H1 (cell line): ENCODE results near the gene TBC1D19. TPM values are rescaled to one million over a fixed set of nuclear protein-coding genes. Genes with fewer than 3 reads are reported as not detected.

Experiments used
- CTCF ChIA-PET: fragments of 300-600 bp; sonication (Branson Sonifier 250); formaldehyde crosslinking; loops from one replicate; lab custom pipeline; 2021; ENCODE audit not compliant: partially characterized antibody; lab: Charles Lee
- POLR2A ChIA-PET: fragments of 300-600 bp; sonication (Branson Sonifier 250); formaldehyde crosslinking; loops from one replicate; lab custom pipeline; 2021; ENCODE audit warnings: inconsistent platforms; ENCODE audit not compliant: partially characterized antibody; lab: Charles Lee
- DNase-seq, 2 experiments: peaks; one replicate each; pipeline versions ENCODE4 v3.0.0 to v3.0.0-alpha.2; 2010 to 2022; ENCODE audit warnings: low spot score in 2 of 2, low read depth in 1 of 2, mixed read lengths in 1 of 2
- FAIRE-seq: peaks from 2 replicates; lab custom pipeline; 2011; peaks lifted over from hg19 to GRCh38; lab: Jason Lieb, UNC
- H2AFZ ChIP-seq: 2 replicates; pipeline ENCODE4 v1.8.1; 2012; ENCODE audit warnings: low read length, inconsistent platforms
- H2AK5ac ChIP-seq: 2 replicates; pipeline ENCODE4 v1.6.1; 2013; ENCODE audit warnings: low read depth, low read length
- H2BK120ac ChIP-seq: replicated peaks from 2 replicates; pipeline ENCODE3; 2013; ENCODE audit warnings: low read depth, low read length, inconsistent platforms
- H2BK12ac ChIP-seq: 2 replicates; pipeline ENCODE4 v1.6.1; 2013; ENCODE audit warnings: low read depth, low read length
- H2BK15ac ChIP-seq: 2 replicates; pipeline ENCODE4 v1.6.1; 2013; ENCODE audit warnings: low read length
- H2BK20ac ChIP-seq: 2 replicates; pipeline ENCODE4 v1.6.1; 2013; ENCODE audit warnings: low read length
- H2BK5ac ChIP-seq: 2 replicates; pipeline ENCODE4 v1.6.1; 2013; ENCODE audit warnings: low read depth, low read length
- H3K14ac ChIP-seq: 2 replicates; pipeline ENCODE4 v1.6.1; 2013; ENCODE audit warnings: inconsistent platforms; ENCODE audit not compliant: insufficient read length
- H3K18ac ChIP-seq: 2 replicates; pipeline ENCODE4 v1.6.1; 2013; ENCODE audit warnings: low read length; ENCODE audit errors: extremely low read depth
- H3K23ac ChIP-seq: 2 replicates; pipeline ENCODE4 v1.6.1; 2013; ENCODE audit warnings: inconsistent platforms; ENCODE audit not compliant: insufficient read length
- H3K23me2 ChIP-seq: 2 replicates; pipeline ENCODE4 v1.6.1; 2013; ENCODE audit warnings: low read depth, low read length
- H3K27ac ChIP-seq: 2 replicates; pipeline ENCODE4 v1.6.1; 2011; ENCODE audit warnings: low read depth, low read length, inconsistent platforms
- H3K27me3 ChIP-seq, 4 experiments: replicated peaks in 1 of 4; 1 replicate in 1 of 4; 2 replicates in 3 of 4; pipeline versions ENCODE4 v1.6.1 to v1.8.1; 2011 to 2013; ENCODE audit warnings: low read length in 3 of 4, mild to moderate bottlenecking in 3 of 4, inconsistent platforms in 2 of 4, mixed read lengths in 2 of 4, moderate library complexity in 1 of 4; ENCODE audit not compliant: control insufficient read depth in 3 of 4, insufficient read depth in 3 of 4; ENCODE audit errors: extremely low read depth in 1 of 4
- H3K36me3 ChIP-seq, 4 experiments: 2 replicates each; pipeline versions ENCODE4 v1.6.1 to v1.8.1; 2011 to 2013; ENCODE audit warnings: mild to moderate bottlenecking in 4 of 4, low read length in 3 of 4, moderate library complexity in 2 of 4, control low read depth in 1 of 4, inconsistent platforms in 1 of 4; ENCODE audit not compliant: insufficient read depth in 4 of 4, control insufficient read depth in 2 of 4
- H3K4ac ChIP-seq: replicated peaks from 2 replicates; pipeline ENCODE3; 2013; ENCODE audit warnings: low read length, low read depth, mixed read lengths, inconsistent platforms; ENCODE audit not compliant: insufficient read length
- H3K4me1 ChIP-seq, 4 experiments: replicated peaks in 1 of 4; 1 replicate in 1 of 4; 2 replicates in 3 of 4; pipeline versions ENCODE4 v1.6.1 to v1.8.1; 2011 to 2013; ENCODE audit warnings: low read length in 3 of 4, inconsistent platforms in 2 of 4, mixed read lengths in 1 of 4; ENCODE audit not compliant: insufficient read depth in 4 of 4, control insufficient read depth in 3 of 4
- H3K4me2 ChIP-seq, 2 experiments: 2 replicates each; pipeline versions ENCODE4 v1.6.1 to v1.8.1; 2011 to 2013; ENCODE audit warnings: low read depth in 2 of 2, low read length in 2 of 2, control low read depth in 1 of 2, inconsistent platforms in 1 of 2, mild to moderate bottlenecking in 1 of 2; ENCODE audit not compliant: insufficient read depth in 1 of 2
- H3K4me3 ChIP-seq, 4 experiments: fragments of 200-600, 300-600 bp in 1 of 4; sonication (generic), shearing (Covaris generic), sonication (Bioruptor Twin) in 1 of 4; 2 replicates each; pipeline versions ENCODE4 v1.5.1 to v1.8.1; 2011 to 2016; ENCODE audit warnings: low read length in 4 of 4, low read depth in 3 of 4, control low read depth in 2 of 4, inconsistent platforms in 2 of 4, mild to moderate bottlenecking in 2 of 4, mixed read lengths in 1 of 4, moderate library complexity in 1 of 4; ENCODE audit not compliant: insufficient read depth in 2 of 4; ENCODE audit errors: extremely low read depth in 1 of 4
- H3K56ac ChIP-seq: replicated peaks from 2 replicates; pipeline ENCODE3; 2013; ENCODE audit warnings: low read depth, mild to moderate bottlenecking, mixed read lengths, low read length, inconsistent platforms; ENCODE audit not compliant: insufficient read length
- H3K79me1 ChIP-seq: 2 replicates; pipeline ENCODE4 v1.6.1; 2013; ENCODE audit warnings: low read depth, low read length, control low read depth
- H3K79me2 ChIP-seq, 2 experiments: 2 replicates each; pipeline versions ENCODE4 v1.6.1 to v1.8.1; 2012 to 2013; ENCODE audit warnings: low read length in 2 of 2, mild to moderate bottlenecking in 2 of 2, inconsistent platforms in 1 of 2; ENCODE audit not compliant: insufficient read depth in 2 of 2, control insufficient read depth in 1 of 2
- H3K9ac ChIP-seq, 4 experiments: replicated peaks in 1 of 4; 1 replicate in 1 of 4; 2 replicates in 3 of 4; pipeline versions ENCODE4 v1.6.1 to v1.8.1; 2011 to 2013; ENCODE audit warnings: low read depth in 3 of 4, low read length in 3 of 4, control low read depth in 2 of 4, mild to moderate bottlenecking in 2 of 4, moderate library complexity in 2 of 4, inconsistent platforms in 1 of 4; ENCODE audit errors: extremely low read depth in 1 of 4
- H3K9me3 ChIP-seq, 2 experiments: 2 replicates each; pipeline versions ENCODE4 v1.6.1 to v1.8.1; 2012 to 2013; ENCODE audit warnings: mild to moderate bottlenecking in 2 of 2, moderate library complexity in 2 of 2, control low read depth in 1 of 2, inconsistent platforms in 1 of 2, low read depth in 1 of 2, low read length in 1 of 2, mixed read lengths in 1 of 2; ENCODE audit not compliant: insufficient read depth in 2 of 2
- H4K20me1 ChIP-seq, 2 experiments: replicated peaks in 1 of 2; 2 replicates each; pipeline versions ENCODE3 to v1.8.1; 2011 to 2013; ENCODE audit warnings: inconsistent platforms in 2 of 2, low read length in 2 of 2, mild to moderate bottlenecking in 1 of 2; ENCODE audit not compliant: insufficient read depth in 2 of 2, control insufficient read depth in 1 of 2
- H4K5ac ChIP-seq: 2 replicates; pipeline ENCODE4 v1.6.1; 2013; ENCODE audit warnings: low read length, low read depth, mixed read lengths, inconsistent platforms; ENCODE audit not compliant: insufficient read length
- H4K8ac ChIP-seq: 2 replicates; pipeline ENCODE4 v1.8.0; 2013; ENCODE audit warnings: mild to moderate bottlenecking, moderate library complexity, low read length, inconsistent platforms; ENCODE audit not compliant: insufficient read depth; ENCODE audit errors: extremely low read depth
- H4K91ac ChIP-seq: replicated peaks from 2 replicates; pipeline ENCODE3; 2013; ENCODE audit warnings: low read length, mixed read lengths, inconsistent platforms; ENCODE audit not compliant: insufficient read length
- CEBPB ChIP-seq: IDR thresholded peaks from 2 replicates; pipeline ENCODE4 v1.6.1; 2012; ENCODE audit warnings: low read depth, low read length
- HDAC2 ChIP-seq, 2 experiments: fragments of 300-600 bp in 1 of 2; sonication (generic) in 1 of 2; IDR thresholded peaks; 2 replicates each; pipeline ENCODE4 v1.6.1; 2011 to 2012; ENCODE audit warnings: low read depth in 2 of 2, low read length in 2 of 2, mild to moderate bottlenecking in 2 of 2, moderate library complexity in 2 of 2, borderline replicate concordance in 1 of 2, inconsistent platforms in 1 of 2
- JUN ChIP-seq: IDR thresholded peaks from 2 replicates; pipeline ENCODE4 v1.6.1; 2011; ENCODE audit warnings: low read depth, mild to moderate bottlenecking, improper control_type of control experiment, low read length
- KDM5A ChIP-seq: fragments of 200-600 bp; IDR thresholded peaks from 2 replicates; pipeline ENCODE4 v1.7.1; 2012; ENCODE audit warnings: mild to moderate bottlenecking, low read length, inconsistent platforms, mixed read lengths
- NANOG ChIP-seq: IDR thresholded peaks from 2 replicates; pipeline ENCODE4 v1.6.1; 2011; ENCODE audit warnings: low read length, low read depth, mild to moderate bottlenecking, inconsistent platforms; ENCODE audit not compliant: insufficient read depth, poor library complexity, severe bottlenecking
- PHF8 ChIP-seq: fragments of 200-600 bp; sonication (generic); conservative IDR thresholded peaks from 2 replicates; pipeline ENCODE4 v1.7.1; 2012; ENCODE audit warnings: low read depth, mild to moderate bottlenecking, inconsistent platforms, low read length, moderate library complexity
- RBBP5 ChIP-seq: IDR thresholded peaks from 2 replicates; pipeline ENCODE4 v1.7.1; 2012; ENCODE audit warnings: low read depth, mild to moderate bottlenecking, inconsistent platforms, low read length, moderate library complexity, borderline replicate concordance
- RXRA ChIP-seq: IDR thresholded peaks from 2 replicates; pipeline ENCODE4 v1.6.1; 2011; ENCODE audit warnings: low read depth, mild to moderate bottlenecking, low read length, moderate library complexity; ENCODE audit not compliant: insufficient read depth
- SP1 ChIP-seq: IDR thresholded peaks from 2 replicates; pipeline ENCODE4 v1.6.1; 2011; ENCODE audit warnings: low read depth, low read length
- ZNF274 ChIP-seq: IDR thresholded peaks from 2 replicates; pipeline ENCODE4 v1.7.0; 2012; ENCODE audit warnings: low read length, borderline replicate concordance; ENCODE audit errors: extremely low read depth
- WGBS, 2 experiments: shearing (Covaris generic) in 1 of 2; methylation state at CpG; one replicate each; pipeline versions ENCODE4 v1.1.6 to v1.1.7; 2013 to 2015; ENCODE audit warnings: low lambda C conversion rate in 2 of 2, mixed read lengths in 2 of 2, inconsistent platforms in 1 of 2, low coverage in 1 of 2, missing lambda C conversion rate in 1 of 2; ENCODE audit not compliant: insufficient replicate concordance in 2 of 2, insufficient coverage in 1 of 2, insufficient read length in 1 of 2; ENCODE audit errors: extremely low coverage in 1 of 2, missing lambda C conversion rate in 1 of 2; 5-methylcytosine and 5-hydroxymethylcytosine counted together
- polyA plus RNA-seq, 7 experiments: library from polyadenylated mRNA; depleted of rRNA in 3 of 7; stranded (reverse) in 5 of 7; unstranded in 2 of 7; fragments of >200 nt in 5 of 7; fragments of 200-250 nt in 2 of 7; gene quantifications; 1 replicate in 5 of 7; 2 replicates in 1 of 7; 4 replicates in 1 of 7; pipeline versions ENCODE4 v1.2.1 to v1.2.3, GENCODE V29; 2011 to 2013; ENCODE audit warnings: missing spikeins in 2 of 7, mixed read lengths in 2 of 7
- total RNA-seq: library from RNA; stranded (reverse); fragmentation: NEBNext Ultra II Directional; extraction: Animal tissue kit (Norgen Biotek cat#: 25700); gene quantifications from 2 replicates; pipeline ENCODE4 v1.2.1, GENCODE V29; 2021

TBC1D19 gene
- total and polyA plus RNA-seq, 2 of the 8 experiments (the other 6 are each of a cell fraction or from before 2014, with no cell fraction given), result 1.9 to 3.5 TPM

DNA sequence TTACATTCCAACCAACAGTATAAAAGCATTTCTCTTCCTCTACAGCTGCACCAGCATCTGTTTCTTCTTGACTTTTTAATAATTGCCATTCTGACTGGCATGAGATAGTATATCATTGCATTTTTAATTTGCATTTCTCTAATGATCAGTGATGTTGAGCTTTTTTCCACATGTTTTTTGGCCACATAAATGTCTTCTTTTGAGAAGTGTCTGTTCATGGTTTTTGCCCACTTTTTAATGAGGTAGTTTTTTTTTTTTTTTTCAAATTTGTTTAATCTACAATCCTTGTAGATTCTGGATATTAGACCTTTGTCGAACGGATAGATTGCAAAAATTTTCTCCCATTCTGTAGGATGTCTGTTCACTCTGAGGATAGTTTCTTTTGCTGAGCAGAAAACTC, 39.5 kb upstream of the TBC1D19 start:
- Histone ChIP-seq H2BK12ac (no peak overlapping the region), H3K79me1 (no peaks in the 10 kb centered on the region), H3K27me3 (no peaks in the 10 kb centered on the region), H3K79me2 (no peaks in the 10 kb centered on the region), H3K14ac (no peak overlapping the region), H3K18ac (no peak overlapping the region), H3K9ac (no peak overlapping the region), H3K4ac (no peak overlapping the region), H3K4me3 (no peak overlapping the region), H3K27ac (no peak overlapping the region), H2AFZ (no peak overlapping the region), H3K36me3 (no peaks in the 10 kb centered on the region), H4K91ac (no peak overlapping the region), H3K4me1 (no peaks in the 10 kb centered on the region), H4K8ac (no peak overlapping the region), H3K23me2 (no peaks in the 10 kb centered on the region), H4K20me1 (no peaks in the 10 kb centered on the region), H2BK5ac (no peak overlapping the region), H2AK5ac (no peak overlapping the region), H3K56ac (no peak overlapping the region), H3K9me3 (peaks cover 0 to 2% of the 10 kb centered on the region in 2 experiments; a peak in 1 of 4 replicates), H3K23ac (no peak overlapping the region), H2BK120ac (no peak overlapping the region), H3K4me2 (no peak overlapping the region), H2BK20ac (no peak overlapping the region), H2BK15ac (no peak overlapping the region), H4K5ac (no peak overlapping the region)
- CTCF ChIA-PET, result interaction anchor here (0.6 kb wide), 2 partner anchors 89 to 764 kb away, joined by 3 read pairs; no protein-coding TSS in a partner anchor
- FAIRE-seq (no peak), DNase-seq (no peak)
- WGBS, 2 experiments, result 89% methylated on average over 2 of the region's 2 CpGs; no CpG with 5 or more reads in 1 of the 2 experiments
- POLR2A ChIA-PET, result no interaction called here
- TF ChIP-seq NANOG, result no peak
- TF ChIP-seq CEBPB, result no peak
- TF ChIP-seq HDAC2 (IDR thresholded peaks at IDR 0.05; ENCODE audit: borderline replicate concordance in 1 of 2, low read depth in 2 of 2, low read length in 2 of 2), result no peak
- TF ChIP-seq RXRA, result no peak
- no peak for TF ChIP-seq ZNF274
- TF ChIP-seq PHF8, result no peak
- TF ChIP-seq RBBP5, result no peak
- no peak for TF ChIP-seq KDM5A
- TF ChIP-seq SP1, result no peak
- no peak for TF ChIP-seq JUN
